Trophoblast cell (in vitro differentiated cells and primary cell): ENCODE results near the gene HOXB3.
A peak's percentile ranks its signal among the peaks of the same experiment; 100 is the strongest.

ENCODE experiments used
- DNase-seq, 2 donors: peaks; one replicate each; pipeline ENCODE4 v3.0.0-alpha.2; 2016
- H2AFZ ChIP-seq: 2 replicates; pipeline ENCODE4 v1.6.1; 2013; ENCODE audit warnings: low read length, moderate library complexity, mild to moderate bottlenecking; ENCODE audit not compliant: insufficient read depth, poor library complexity
- H2AK5ac ChIP-seq: 2 replicates; pipeline ENCODE4 v1.6.1; 2013; ENCODE audit warnings: mild to moderate bottlenecking, low read length
- H2BK120ac ChIP-seq: 2 replicates; pipeline ENCODE4 v1.6.1; 2013; ENCODE audit warnings: low read length, mild to moderate bottlenecking, moderate library complexity; ENCODE audit not compliant: insufficient read depth, poor library complexity
- H2BK12ac ChIP-seq: 2 replicates; pipeline ENCODE4 v1.6.1; 2013; ENCODE audit warnings: mild to moderate bottlenecking, low read length, moderate library complexity
- H2BK5ac ChIP-seq: 2 replicates; pipeline ENCODE4 v1.6.1; 2013; ENCODE audit warnings: low read length, low read depth, moderate library complexity, mild to moderate bottlenecking; ENCODE audit not compliant: poor library complexity
- H3K14ac ChIP-seq: 2 replicates; pipeline ENCODE4 v1.6.1; 2013; ENCODE audit warnings: mild to moderate bottlenecking, low read length
- H3K18ac ChIP-seq: 2 replicates; pipeline ENCODE4 v1.6.1; 2013; ENCODE audit warnings: mild to moderate bottlenecking, low read length
- H3K23ac ChIP-seq: 2 replicates; pipeline ENCODE4 v1.6.1; 2013; ENCODE audit warnings: low read length
- H3K27ac ChIP-seq: 2 replicates; pipeline ENCODE4 v1.5.1; 2013; ENCODE audit warnings: low read depth, mild to moderate bottlenecking, inconsistent platforms, low read length, moderate library complexity
- H3K27me3 ChIP-seq: 2 replicates; pipeline ENCODE4 v1.6.1; 2013; ENCODE audit warnings: inconsistent platforms, mild to moderate bottlenecking, low read length, moderate library complexity; ENCODE audit not compliant: insufficient read depth
- H3K36me3 ChIP-seq, 2 experiments: 1 replicate in 1 of 2; 2 replicates in 1 of 2; pipeline ENCODE4 v1.6.1; 2013; ENCODE audit warnings: low read length in 2 of 2, mild to moderate bottlenecking in 2 of 2, moderate library complexity in 1 of 2; ENCODE audit not compliant: insufficient read depth in 2 of 2, control insufficient read depth in 1 of 2
- H3K4ac ChIP-seq: 2 replicates; pipeline ENCODE4 v1.6.1; 2013; ENCODE audit warnings: low read depth, mild to moderate bottlenecking, low read length, moderate library complexity
- H3K4me1 ChIP-seq, 2 experiments: 1 replicate in 1 of 2; 2 replicates in 1 of 2; pipeline ENCODE4 v1.6.1; 2013; ENCODE audit warnings: low read length in 2 of 2, mild to moderate bottlenecking in 2 of 2, moderate library complexity in 1 of 2; ENCODE audit not compliant: insufficient read depth in 2 of 2, control insufficient read depth in 1 of 2
- H3K4me2 ChIP-seq: 2 replicates; pipeline ENCODE4 v1.6.1; 2013; ENCODE audit warnings: inconsistent platforms, mild to moderate bottlenecking, low read length, moderate library complexity
- H3K4me3 ChIP-seq: 2 replicates; pipeline ENCODE4 v1.5.1; 2013; ENCODE audit warnings: mild to moderate bottlenecking, low read depth, low read length, inconsistent platforms
- H3K79me1 ChIP-seq: one replicate; pipeline ENCODE4 v1.6.1; 2013; ENCODE audit warnings: low read length
- H3K79me2 ChIP-seq: 2 replicates; pipeline ENCODE4 v1.6.1; 2013; ENCODE audit warnings: low read length, mild to moderate bottlenecking; ENCODE audit not compliant: control insufficient read depth, insufficient read depth, poor library complexity
- H3K9ac ChIP-seq: 2 replicates; pipeline ENCODE4 v1.6.1; 2013; ENCODE audit warnings: mild to moderate bottlenecking, low read length
- H3K9me3 ChIP-seq: 2 replicates; pipeline ENCODE4 v1.6.1; 2013; ENCODE audit warnings: low read depth, mild to moderate bottlenecking, control low read depth, inconsistent platforms, low read length; ENCODE audit not compliant: insufficient read depth
- H4K12ac ChIP-seq: 2 replicates; pipeline ENCODE4 v1.6.1; 2013; ENCODE audit warnings: low read depth, mild to moderate bottlenecking, low read length, moderate library complexity
- H4K8ac ChIP-seq: 2 replicates; pipeline ENCODE4 v1.6.1; 2013; ENCODE audit warnings: low read depth, mild to moderate bottlenecking, low read length, moderate library complexity
- H4K91ac ChIP-seq: one replicate; pipeline ENCODE4 v1.6.1; 2013; ENCODE audit warnings: low read depth, mild to moderate bottlenecking, low read length, moderate library complexity
- WGBS: extraction: QIAGEN DNeasy Blood & Tissue Kit; methylation state at CpG from one replicate; pipeline ENCODE4 v1.1.7; 2013; ENCODE audit warnings: missing lambda C conversion rate; ENCODE audit not compliant: insufficient read length, insufficient coverage; ENCODE audit errors: extremely low coverage; 5-methylcytosine and 5-hydroxymethylcytosine counted together

HOXB3 gene

GRCh38 chr17:48627623-48628521 lies 37.8 kb upstream of the HOXB3 start:
- WGBS = no CpG with 5 or more reads among the region's 27 CpGs
- no peak overlapping the region for H2BK5ac ChIP-seq
- no peak overlapping the region for H3K18ac ChIP-seq
- no peak overlapping the region for H2AFZ ChIP-seq
- H3K4ac ChIP-seq = no peak overlapping the region
- peaks cover 7% of the 10 kb centered on the region for H3K9me3 ChIP-seq
- H3K79me1 ChIP-seq = no peaks in the 10 kb centered on the region
- H3K36me3 ChIP-seq = no peaks in the 10 kb centered on the region
- H2AK5ac ChIP-seq = no peak overlapping the region
- no peak overlapping the region for H2BK120ac ChIP-seq
- H3K4me1 ChIP-seq = peaks cover 8 to 16% of the 10 kb centered on the region in 2 experiments
- no peak overlapping the region for H3K23ac ChIP-seq
- H3K4me2 ChIP-seq = no peak overlapping the region
- no peak overlapping the region for H2BK12ac ChIP-seq
- peaks cover 95% of the 10 kb centered on the region for H3K27me3 ChIP-seq
- no peak overlapping the region for H4K12ac ChIP-seq
- no peaks in the 10 kb centered on the region for H3K79me2 ChIP-seq
- H3K27ac ChIP-seq = no peak overlapping the region
- H3K14ac ChIP-seq = no peak overlapping the region
- DNase-seq = no peak
- no peak overlapping the region for H3K9ac ChIP-seq
- H4K91ac ChIP-seq = no peak overlapping the region
- no peak overlapping the region for H4K8ac ChIP-seq
- no peak overlapping the region for H3K4me3 ChIP-seq

GRCh38 chr17:48627118-48627597 lies 37.1 kb upstream of the HOXB3 start:
- Histone ChIP-seq H3K4me3 (no peak overlapping the region), H3K79me2 (no peaks in the 10 kb centered on the region), H3K36me3 (no peaks in the 10 kb centered on the region), H3K27me3 (peaks cover 95% of the 10 kb centered on the region), H4K12ac (no peak overlapping the region), H3K27ac (no peak overlapping the region), H2BK12ac (no peak overlapping the region), H3K9me3 (peaks cover 7% of the 10 kb centered on the region), H4K91ac (no peak overlapping the region), H2BK5ac (no peak overlapping the region), H3K23ac (no peak overlapping the region), H3K79me1 (no peaks in the 10 kb centered on the region), H3K9ac (no peak overlapping the region), H2AK5ac (no peak overlapping the region), H4K8ac (no peak overlapping the region), H2AFZ (no peak overlapping the region), H3K14ac (no peak overlapping the region), H3K4me2 (no peak overlapping the region), H3K4me1 (peaks cover 8 to 16% of the 10 kb centered on the region in 2 experiments), H3K18ac (no peak overlapping the region), H3K4ac (no peak overlapping the region), H2BK120ac (no peak overlapping the region)
- no peak for DNase-seq
- WGBS = no CpG with 5 or more reads among the region's 5 CpGs

- peaks cover 9% of the 10 kb centered on the region for H3K9me3 ChIP-seq
- H2BK120ac ChIP-seq = no peak within 1 kb of the TSS
- no peaks in the 10 kb centered on the region for H3K79me2 ChIP-seq
- H3K18ac ChIP-seq = no peak within 1 kb of the TSS
- no peak within 1 kb of the TSS for H3K4ac ChIP-seq
- WGBS = no CpG with 5 or more reads among the region's 50 CpGs
- H3K4me2 ChIP-seq = peak within 1 kb of the TSS; percentile 83
- no peak within 1 kb of the TSS for H4K8ac ChIP-seq
- H3K4me1 ChIP-seq = peaks cover 8 to 17% of the 10 kb centered on the region in 2 experiments
- DNase-seq = no peak
- peak within 1 kb of the TSS; percentile 69 for H2AFZ ChIP-seq
- H3K9ac ChIP-seq = no peak within 1 kb of the TSS
- no peak within 1 kb of the TSS for H2BK12ac ChIP-seq
- no peak within 1 kb of the TSS for H3K14ac ChIP-seq
- no peak within 1 kb of the TSS for H2AK5ac ChIP-seq
- no peaks in the 10 kb centered on the region for H3K79me1 ChIP-seq
- H2BK5ac ChIP-seq = no peak within 1 kb of the TSS
- no peak within 1 kb of the TSS for H3K23ac ChIP-seq
- H4K91ac ChIP-seq = no peak within 1 kb of the TSS
- H3K27me3 ChIP-seq = peaks cover 95% of the 10 kb centered on the region
- H4K12ac ChIP-seq = no peak within 1 kb of the TSS
- H3K4me3 ChIP-seq = peak within 1 kb of the TSS; percentile 21
- no peaks in the 10 kb centered on the region for H3K36me3 ChIP-seq
- H3K27ac ChIP-seq = no peak within 1 kb of the TSS
These were observed 36.4 kb upstream of the HOXB3 start, which contains the start of gene HOXB9 for GRCh38 chr17:48626245-48627117. Gene HOXB9, minus strand, starts transcription at chr17:48626358. Its CDS starts 89 bp downstream, at chr17:48626269.

- H3K79me2 ChIP-seq = no peaks in the 10 kb centered on the region
- H3K23ac ChIP-seq = no peak overlapping the region
- no peak overlapping the region for H3K9ac ChIP-seq
- H3K9me3 ChIP-seq = peaks cover 9% of the 10 kb centered on the region
- H2AK5ac ChIP-seq = no peak overlapping the region
- no peak overlapping the region for H3K27ac ChIP-seq
- H2BK120ac ChIP-seq = no peak overlapping the region
- no peak overlapping the region for H4K8ac ChIP-seq
- DNase-seq = peak; percentile 63 to 76
- peak overlapping the region; percentile 83 for H3K4me2 ChIP-seq
- peaks cover 95% of the 10 kb centered on the region for H3K27me3 ChIP-seq
- no peak overlapping the region for H3K4ac ChIP-seq
- no peak overlapping the region for H4K12ac ChIP-seq
- no peak overlapping the region for H3K18ac ChIP-seq
- peaks cover 8 to 18% of the 10 kb centered on the region in 2 experiments for H3K4me1 ChIP-seq
- H2BK12ac ChIP-seq = no peak overlapping the region
- no peak overlapping the region for H3K14ac ChIP-seq
- H2AFZ ChIP-seq = peak overlapping the region; percentile 69
- H4K91ac ChIP-seq = no peak overlapping the region
- no peak overlapping the region for H2BK5ac ChIP-seq
- no peaks in the 10 kb centered on the region for H3K79me1 ChIP-seq
- H3K4me3 ChIP-seq = peak overlapping the region; percentile 21
- no CpG with 5 or more reads among the region's 69 CpGs for WGBS
- no peaks in the 10 kb centered on the region for H3K36me3 ChIP-seq
These were observed 35.6 kb upstream of the HOXB3 start for GRCh38 chr17:48625495-48626244.
